NCI-H2107 treated with DMSO at 0.1 percent for 48 hours (cell line): ENCODE data around the gene FBXL17.
"Not testable (repeated sequence)": the region's sequence is repeated elsewhere in the genome, so short reads cannot be mapped to it uniquely, and the experiment has no call there.

Source experiments
- DNase-seq: peaks from one replicate; lab custom pipeline; 2025; ENCODE audit not compliant: unreplicated experiment; lab: John Stamatoyannopoulos, UW

The FBXL17 gene

DNA sequence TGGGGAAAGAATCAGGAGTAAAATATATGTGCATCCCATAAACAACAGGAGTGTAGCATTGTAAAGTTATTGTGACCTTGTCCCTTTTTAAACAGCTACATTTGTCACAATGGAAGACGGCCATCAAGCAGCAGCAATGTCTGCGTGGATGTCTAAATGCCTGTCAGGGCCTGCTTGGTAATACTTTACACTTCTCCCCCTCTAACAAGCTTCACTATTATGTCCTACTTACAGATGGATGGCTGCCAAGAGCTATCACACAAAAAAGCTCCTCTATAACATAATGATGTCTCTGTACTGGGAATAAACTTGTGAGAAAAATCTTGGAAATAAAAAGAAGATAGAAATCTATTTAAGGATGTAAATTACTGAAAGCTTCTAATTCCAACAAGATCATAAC, 213.0 kb downstream of the FBXL17 start:
- no peak for DNase-seq

- DNase-seq = no peak
Measured at GRCh38 chr5:108167174-108167573, 214.7 kb downstream of the FBXL17 start.

- DNase-seq = no peak
Measured at GRCh38 chr5:108164574-108164973, 217.3 kb downstream of the FBXL17 start.

DNA sequence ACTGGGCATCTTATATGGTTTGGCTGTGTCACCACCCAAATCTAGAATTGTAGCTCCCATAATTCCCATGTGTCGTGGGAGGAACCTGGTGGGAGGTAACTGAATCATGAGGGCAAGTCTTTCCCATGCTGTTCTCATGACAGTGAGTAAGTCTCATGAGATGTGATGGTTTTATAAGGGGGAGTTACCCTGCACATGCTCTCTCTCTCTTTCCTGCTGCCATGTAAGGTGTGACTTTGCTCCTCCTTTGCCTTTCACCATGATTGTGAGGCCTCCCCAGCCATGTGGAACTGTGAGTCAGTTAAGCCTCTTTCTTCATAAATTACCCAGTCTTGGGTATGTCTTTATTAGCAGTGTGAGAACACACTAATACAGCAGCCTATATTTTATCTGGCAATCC, 229.0 kb downstream of the FBXL17 start:
- DNase-seq = not testable (repeated sequence)

- DNase-seq = no peak
Measured at GRCh38 chr5:108149369-108149768, 232.5 kb downstream of the FBXL17 start.

DNA sequence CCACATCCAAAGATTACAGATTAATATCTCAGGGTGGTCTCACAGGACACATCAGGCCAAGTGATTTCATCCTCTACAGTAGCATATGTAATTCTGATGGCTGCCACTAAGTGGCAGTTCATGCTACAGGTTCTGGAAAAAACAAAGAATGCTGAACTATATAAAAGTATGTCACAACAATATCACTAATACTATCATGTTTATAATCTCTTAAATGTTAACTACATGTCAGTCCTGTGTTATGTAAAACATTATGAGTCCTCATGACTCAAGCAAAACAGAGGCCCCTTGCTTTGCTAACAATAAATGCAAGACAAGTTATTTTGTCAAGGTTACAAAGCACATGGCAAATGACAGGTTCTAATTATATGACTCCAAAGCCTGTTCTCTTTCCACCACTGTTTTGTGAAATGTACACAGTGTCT, 233.2 kb downstream of the FBXL17 start:
- no peak for DNase-seq

- no peak for DNase-seq
Measured at GRCh38 chr5:108146222-108146621, 235.7 kb downstream of the FBXL17 start.

GRCh38 chr5:108145351-108145750, 236.5 kb downstream of the FBXL17 start:
- no peak for DNase-seq

- DNase-seq = no peak
Measured at GRCh38 chr5:108144332-108144731, 237.6 kb downstream of the FBXL17 start.

DNA sequence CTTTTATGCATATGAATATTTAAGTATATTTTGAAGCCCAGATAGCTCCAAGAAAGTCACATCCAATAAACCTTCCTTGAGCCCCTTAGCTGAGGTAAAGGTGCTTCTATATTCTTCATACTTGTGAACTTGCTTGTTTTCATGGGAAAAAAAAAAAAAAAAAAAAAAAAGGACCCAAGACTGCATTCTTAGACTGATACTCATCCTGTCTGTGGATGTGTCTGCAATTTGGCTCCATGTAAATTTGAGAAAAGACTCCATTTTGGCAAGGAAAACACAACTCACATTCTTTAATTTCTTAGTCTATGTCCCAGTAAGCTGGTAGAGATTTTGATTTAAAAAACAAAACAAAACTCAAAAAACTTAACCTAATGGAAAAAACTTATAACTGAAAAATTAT, 238.3 kb downstream of the FBXL17 start:
- DNase-seq = no peak

- no peak for DNase-seq
Measured at GRCh38 chr5:108141676-108142075, 240.2 kb downstream of the FBXL17 start.

DNA sequence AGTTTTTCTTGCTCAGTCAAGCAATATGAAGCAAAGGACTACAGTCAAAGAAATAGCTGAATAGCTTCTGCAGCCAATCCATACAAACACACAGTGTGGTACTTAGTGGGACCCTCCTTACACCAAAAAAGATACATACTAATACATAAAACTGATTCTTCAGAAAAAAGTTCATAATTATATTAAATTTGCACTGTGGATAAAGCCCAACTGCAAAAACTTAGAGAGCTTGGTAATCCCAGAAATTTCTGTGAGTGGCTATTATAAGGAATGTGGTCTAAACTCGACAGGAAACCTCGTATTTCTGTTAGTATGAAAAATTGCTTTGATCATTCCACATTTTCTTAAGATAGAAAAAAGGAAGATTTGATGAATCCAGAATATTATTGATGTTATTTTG, 245.4 kb downstream of the FBXL17 start:
- no peak for DNase-seq

GRCh38 chr5:108129129-108129528, 252.8 kb downstream of the FBXL17 start:
- DNase-seq = no peak

- no peak for DNase-seq
Measured at GRCh38 chr5:108125771-108126511, 256.0 kb downstream of the FBXL17 start.

DNA sequence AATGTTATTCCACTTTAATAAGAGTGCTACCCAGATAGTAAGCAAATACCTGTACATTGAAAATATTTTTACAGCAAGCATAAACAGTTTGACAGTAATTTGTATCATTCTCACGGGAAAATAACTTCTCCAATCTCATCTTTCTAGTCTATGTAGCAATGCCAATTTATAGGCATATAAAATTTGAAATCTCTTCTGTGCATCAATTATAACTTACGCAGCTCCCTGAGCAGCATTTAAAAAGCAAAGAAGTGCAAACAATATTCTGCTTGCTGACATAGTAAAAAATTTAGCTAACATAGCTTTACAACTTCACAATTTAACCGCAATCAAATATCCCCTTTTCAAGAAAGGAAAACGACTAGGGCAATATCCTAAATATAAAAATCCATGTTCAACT, 257.3 kb downstream of the FBXL17 start:
- DNase-seq = no peak

DNA sequence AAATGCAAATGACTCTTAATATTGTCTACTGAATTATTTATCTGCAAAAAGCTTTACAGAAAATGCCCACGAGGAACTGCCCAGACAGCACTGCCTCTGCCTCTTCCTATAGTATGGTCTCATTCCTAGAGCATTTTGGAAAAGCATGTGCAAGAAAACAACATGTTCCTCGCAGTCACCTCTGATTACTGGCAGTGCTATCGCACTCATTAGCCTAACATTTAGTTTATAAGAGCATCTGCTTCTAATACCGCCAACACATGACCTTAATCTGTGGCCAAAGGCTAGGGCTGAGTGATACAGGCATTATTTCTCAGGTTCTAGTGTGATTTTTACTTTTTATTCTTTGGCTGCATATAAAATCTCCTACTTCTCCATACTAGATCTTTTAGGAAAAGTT, 259.2 kb downstream of the FBXL17 start:
- no peak for DNase-seq

DNA sequence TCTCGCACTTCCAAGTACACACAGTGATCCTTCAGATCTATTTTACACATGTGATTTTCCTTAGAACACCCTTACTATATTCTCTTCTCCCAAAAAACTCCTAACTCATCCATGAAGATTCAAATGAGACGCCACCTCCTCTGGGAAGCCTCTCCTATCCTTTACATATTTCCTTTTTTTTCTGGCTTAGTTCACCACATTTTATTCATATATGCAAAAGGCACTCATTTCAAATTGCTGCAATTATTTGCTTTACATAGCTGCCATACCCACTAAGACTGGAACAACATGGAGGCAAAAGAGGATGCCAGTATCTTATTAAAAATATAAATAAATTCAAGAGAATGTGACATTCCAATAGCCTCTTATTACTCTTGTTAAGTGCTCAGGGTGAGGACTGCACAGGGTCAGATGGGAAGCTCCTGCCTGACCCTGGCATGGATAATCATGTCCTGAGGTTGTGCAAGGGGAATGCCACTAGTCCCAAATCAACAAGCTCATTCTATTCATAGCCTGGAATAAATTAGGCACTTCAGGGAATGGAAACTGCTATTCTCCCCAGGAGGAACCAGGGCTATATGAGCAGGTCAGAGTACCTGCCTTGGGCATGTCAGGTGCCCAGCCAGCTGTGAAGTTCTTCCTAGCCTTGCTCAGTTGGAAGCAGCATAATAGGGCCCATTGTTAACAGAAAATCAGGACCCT, 262.9 kb downstream of the FBXL17 start:
- DNase-seq = no peak

DNA sequence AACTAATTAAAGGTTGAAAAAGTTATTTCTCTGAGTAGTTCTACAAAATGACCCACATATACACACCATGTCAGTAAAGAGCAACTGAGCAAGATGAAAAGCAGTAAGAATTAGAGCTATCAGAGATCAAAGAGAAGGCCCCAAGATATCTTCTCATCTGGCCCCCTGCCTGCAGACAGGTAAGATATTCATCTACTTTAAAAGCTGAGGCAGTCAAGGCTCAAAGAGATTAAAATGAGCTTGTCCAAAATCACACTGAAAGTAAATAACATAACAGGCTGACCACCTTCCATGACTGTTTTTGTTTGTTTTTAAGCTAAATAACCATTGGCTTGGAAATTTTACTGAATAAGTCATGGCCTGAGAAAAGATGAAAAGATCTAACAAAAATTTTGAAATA, 266.2 kb downstream of the FBXL17 start:
- no peak for DNase-seq

- no peak for DNase-seq
Measured at GRCh38 chr5:108113950-108114349, 267.9 kb downstream of the FBXL17 start.

DNA sequence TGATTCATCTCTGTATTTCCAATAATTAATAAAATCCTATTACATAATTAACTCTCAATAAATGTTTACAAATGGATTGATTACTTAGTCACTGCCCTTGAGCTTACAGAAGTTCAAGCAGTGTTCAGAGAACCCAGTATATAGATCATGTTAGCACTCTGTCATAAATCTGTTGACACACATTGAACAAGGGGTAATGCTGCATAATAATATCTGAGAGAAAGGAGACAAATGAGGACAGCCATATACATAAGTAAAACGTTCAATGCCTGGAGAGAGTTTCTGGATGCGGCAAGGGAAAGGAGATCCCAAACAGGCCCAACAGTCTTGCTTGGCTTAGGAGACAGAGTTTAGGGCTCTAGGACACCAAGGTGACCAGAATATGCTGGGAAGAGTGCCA, 270.2 kb downstream of the FBXL17 start:
- no peak for DNase-seq

DNA sequence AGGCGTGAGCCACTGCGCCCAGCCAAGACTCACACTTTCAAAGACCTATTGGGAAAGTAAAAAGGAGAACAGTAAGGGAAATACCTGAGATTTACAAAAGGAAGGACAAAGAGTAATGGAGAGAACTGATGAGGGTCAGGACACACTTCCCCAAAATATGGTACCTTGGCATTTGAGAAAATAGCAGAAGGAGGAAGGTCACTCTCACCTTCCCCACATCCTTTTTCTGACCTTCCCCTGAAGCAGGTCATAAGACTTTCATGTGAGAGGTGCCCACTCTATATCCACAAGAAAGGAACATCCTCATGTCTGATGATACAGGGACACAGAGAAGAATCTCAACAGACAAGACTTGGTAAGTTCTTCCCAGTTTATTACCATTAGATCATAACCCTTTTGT, 272.8 kb downstream of the FBXL17 start:
- no peak for DNase-seq

DNA sequence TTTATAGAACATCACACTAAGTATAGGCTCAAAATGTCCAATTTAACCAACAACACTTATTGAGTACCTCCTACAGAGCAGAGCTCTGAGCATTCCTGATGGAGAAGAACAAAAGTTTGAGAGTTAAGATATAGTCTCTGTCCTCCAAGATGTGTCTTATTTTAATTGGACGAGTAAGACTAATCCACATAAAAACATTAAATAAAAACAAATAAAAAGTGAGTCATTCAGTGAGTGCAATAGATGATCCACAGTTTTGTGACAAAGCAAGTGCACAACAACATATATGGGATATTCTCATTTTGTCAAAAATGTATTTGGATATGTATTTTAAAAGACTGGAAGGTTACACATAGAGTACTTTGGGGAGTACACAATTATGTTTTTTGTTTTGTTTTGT, 277.4 kb downstream of the FBXL17 start:
- DNase-seq = no peak

GRCh38 chr5:108102463-108102862, 279.4 kb downstream of the FBXL17 start:
- no peak for DNase-seq
